Kidney (tissue), 14 donors: Measurements from ENCODE around the gene MYO9A. TPM values are rescaled to one million over a fixed set of nuclear protein-coding genes. Genes with fewer than 3 reads are reported as not detected.
A peak's percentile ranks its signal among the peaks of the same experiment; 100 is the strongest.

ENCODE experiments used
- DNase-seq, 5 donors: peaks; one replicate each; pipeline ENCODE4 v3.0.0-alpha.2; 2013 to 2020
- FAIRE-seq: peaks from 2 replicates; lab custom pipeline; 2012; peaks lifted over from hg19 to GRCh38; lab: Jason Lieb, UNC
- H3K27ac ChIP-seq, 2 donors: one replicate each; pipeline ENCODE4 v1.7.0; 2013; ENCODE audit warnings: low read depth in 2 of 2, low read length in 2 of 2, inconsistent platforms in 1 of 2
- H3K27me3 ChIP-seq: one replicate; pipeline ENCODE4 v1.7.1; 2013; ENCODE audit warnings: low read length, inconsistent platforms; ENCODE audit not compliant: control insufficient read depth, insufficient read depth
- H3K36me3 ChIP-seq, 3 donors: one replicate each; pipeline versions ENCODE4 v1.7.0 to v1.7.1; 2013; ENCODE audit warnings: low read length in 3 of 3, control low read depth in 1 of 3, inconsistent platforms in 1 of 3; ENCODE audit not compliant: insufficient read depth in 3 of 3, control insufficient read depth in 2 of 3
- H3K4me1 ChIP-seq, 3 donors: one replicate each; pipeline versions ENCODE4 v1.7.0 to v1.7.1; 2013; ENCODE audit warnings: low read length in 3 of 3, inconsistent platforms in 1 of 3, low read depth in 1 of 3; ENCODE audit not compliant: control insufficient read depth in 2 of 3, insufficient read depth in 2 of 3
- H3K4me3 ChIP-seq, 3 donors: one replicate each; pipeline versions ENCODE4 v1.7.0 to v1.8.1; 2013; ENCODE audit warnings: low read length in 3 of 3, control low read depth in 1 of 3, inconsistent platforms in 1 of 3
- H3K9ac ChIP-seq, 3 donors: one replicate each; pipeline versions ENCODE4 v1.7.0 to v1.7.1; 2013; ENCODE audit warnings: low read length in 3 of 3, control low read depth in 1 of 3, inconsistent platforms in 1 of 3
- H3K9me3 ChIP-seq, 3 donors: one replicate each; pipeline versions ENCODE4 v1.7.0 to v1.7.1; 2013; ENCODE audit warnings: low read length in 3 of 3, control low read depth in 1 of 3, inconsistent platforms in 1 of 3; ENCODE audit not compliant: control insufficient read depth in 2 of 3, insufficient read depth in 1 of 3
- CTCF ChIP-seq: IDR thresholded peaks from 3 replicates; pipeline ENCODE4 v1.5.1; 2012; ENCODE audit warnings: mild to moderate bottlenecking, moderate library complexity, borderline replicate concordance; ENCODE audit not compliant: insufficient read depth; ENCODE audit errors: extremely low read depth
- intact Hi-C: fragments of 100-400 bp; cut with DNase I; formaldehyde crosslinking; loops from one replicate; pipeline ENCODE4 v1.11.1; 2022
- polyA plus RNA-seq: library from polyadenylated mRNA; stranded (reverse); fragments of 350-450 nt; fragmentation: Illumina TruSeq; extraction: RNeasy Lipid Tissue Mini Kit (QIAGEN cat#74804); gene quantifications from one replicate; pipeline ENCODE4 v1.2.3, GENCODE V29; 2014; ENCODE audit warnings: low read depth, low replicate concordance; ENCODE audit not compliant: insufficient read depth
- total RNA-seq: library from RNA; stranded (reverse); fragmentation: NEBNext Ultra II Directional; extraction: Animal tissue kit (Norgen Biotek cat#: 25700); gene quantifications from one replicate; pipeline ENCODE4 v1.2.1, GENCODE V29; 2021
- donor health status: control.
- donor health status: control.
- donor health status: control.
- donor health status: control.
- donor health status: control.
- donor health status: DM: yes; HTN: yes; CAD: no.
- donor health status: Normal renal cell carcinoma (clear cell type).

Gene MYO9A
- total and polyA plus RNA-seq, 2 donors from 2014 or later = 5.5 to 132 TPM

- FAIRE-seq (no peak), DNase-seq (peak in 2 of 5 donors; percentile 61 to 75)
- no peaks in the 10 kb centered on the region for H3K4me1 ChIP-seq
- H3K9me3 ChIP-seq = no peaks in the 10 kb centered on the region
- H3K27ac ChIP-seq = no peak overlapping the region
- no peak overlapping the region for H3K4me3 ChIP-seq
- intact Hi-C loops = no loop called here
- no peaks in the 10 kb centered on the region for H3K27me3 ChIP-seq
- H3K36me3 ChIP-seq = no peaks in the 10 kb centered on the region
- TF ChIP-seq CTCF = no peak
- H3K9ac ChIP-seq = no peak overlapping the region
Measured at GRCh38 chr15:71792521-71792920, 325.4 kb downstream of the MYO9A start.

DNA sequence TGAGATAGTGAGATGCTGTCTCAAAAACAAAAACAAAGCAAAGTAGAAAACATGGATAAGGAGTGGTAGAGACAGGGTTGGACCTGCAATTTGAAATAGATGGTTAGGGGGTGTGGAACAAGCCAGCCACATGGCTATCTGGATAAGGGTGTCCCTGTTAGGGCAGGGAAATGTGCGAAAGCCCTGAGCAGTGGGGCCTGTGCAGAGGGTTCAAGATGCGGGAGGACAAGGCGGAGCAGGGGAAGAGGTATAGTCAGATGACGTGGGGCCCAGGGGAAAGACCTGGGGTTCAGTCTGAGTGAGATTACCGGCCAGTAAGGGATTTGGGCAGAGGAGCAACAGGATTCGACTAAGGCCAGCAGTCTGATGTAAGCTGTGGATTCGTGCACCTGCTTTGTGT, 326.0 kb downstream of the MYO9A start:
- Histone ChIP-seq H3K36me3 (no peaks in the 10 kb centered on the region), H3K4me1 (no peaks in the 10 kb centered on the region), H3K4me3 (no peak overlapping the region), H3K27me3 (no peaks in the 10 kb centered on the region), H3K9ac (no peak overlapping the region), H3K27ac (no peak overlapping the region), H3K9me3 (no peaks in the 10 kb centered on the region)
- DNase-seq = no peak
- no peak for FAIRE-seq
- no peak for TF ChIP-seq CTCF
- intact Hi-C loops = no loop called here

DNA sequence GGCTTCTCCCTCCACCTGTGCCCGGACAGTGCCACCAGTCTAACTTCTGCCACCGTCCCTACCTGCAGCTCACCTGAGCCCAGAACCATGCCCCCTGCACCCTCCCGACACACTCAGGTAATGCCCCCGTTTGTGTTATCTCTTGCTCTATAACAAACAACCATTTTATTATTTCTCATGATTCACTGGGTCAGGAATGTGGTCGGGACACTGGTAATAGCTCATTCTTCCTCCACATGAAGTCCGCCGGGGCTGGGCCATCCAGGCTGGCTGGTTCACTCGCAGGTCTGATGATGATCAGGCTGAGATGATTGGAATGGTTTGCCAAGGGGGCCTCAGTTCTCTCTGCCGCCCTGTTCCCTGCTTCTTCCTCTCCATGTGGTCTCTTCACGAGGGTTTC, 327.9 kb downstream of the MYO9A start:
- H3K4me1 ChIP-seq = peaks cover 0 to 2% (median 0%) of the 10 kb centered on the region in 3 donors
- H3K36me3 ChIP-seq = no peaks in the 10 kb centered on the region
- H3K27ac ChIP-seq = no peak overlapping the region
- FAIRE-seq = no peak
- TF ChIP-seq CTCF = no peak
- H3K9me3 ChIP-seq = no peaks in the 10 kb centered on the region
- DNase-seq = peak in 2 of 5 donors; percentile 22 to 37
- no peak overlapping the region for H3K9ac ChIP-seq
- intact Hi-C loops = no loop called here
- no peaks in the 10 kb centered on the region for H3K27me3 ChIP-seq
- H3K4me3 ChIP-seq = no peak overlapping the region

DNA sequence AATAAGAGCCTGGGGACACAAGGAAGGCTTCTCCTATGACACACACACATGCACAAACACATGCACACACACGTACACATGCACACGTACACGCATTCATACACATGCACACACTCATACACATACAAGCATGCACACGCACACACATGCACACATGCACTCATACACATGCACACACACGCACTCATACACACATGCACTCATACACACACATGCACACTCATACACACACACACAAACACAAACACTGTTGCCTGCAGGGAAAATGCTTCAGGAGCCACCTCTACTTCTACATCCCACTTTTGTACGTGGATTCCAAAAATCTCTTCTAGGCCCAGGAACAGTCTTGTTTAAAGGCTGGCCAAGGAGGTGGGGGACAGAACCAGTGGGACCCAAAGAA, 328.3 kb downstream of the MYO9A start:
- H3K27me3 ChIP-seq = no peaks in the 10 kb centered on the region
- H3K4me1 ChIP-seq = peaks cover 0 to 2% (median 0%) of the 10 kb centered on the region in 3 donors
- FAIRE-seq (no peak), DNase-seq (no peak)
- no peak for TF ChIP-seq CTCF
- H3K9me3 ChIP-seq = no peaks in the 10 kb centered on the region
- intact Hi-C loops = no loop called here
- H3K36me3 ChIP-seq = no peaks in the 10 kb centered on the region
- H3K4me3 ChIP-seq = no peak overlapping the region
- H3K9ac ChIP-seq = no peak overlapping the region
- no peak overlapping the region for H3K27ac ChIP-seq
